ENCODE data around the gene E2F3.

E2F3 gene

GRCh38 chr6:20393297-20393696 is 8.4 kb upstream of the E2F3 start:
- no peak for TF ChIP-seq TOX (CRISPR knock-in tag; IDR thresholded peaks at IDR 0.05; ENCODE audit: borderline replicate concordance)
- no peak for TF ChIP-seq SNAI2 (CRISPR knock-in tag; IDR thresholded peaks at IDR 0.05)
- TF ChIP-seq ZNF8 (CRISPR knock-in tag; IDR thresholded peaks at IDR 0.05) = no peak
- no peak for TF ChIP-seq PPARA (CRISPR knock-in tag; IDR thresholded peaks at IDR 0.05; ENCODE audit: borderline replicate concordance)
- TF ChIP-seq, protein P1, sequence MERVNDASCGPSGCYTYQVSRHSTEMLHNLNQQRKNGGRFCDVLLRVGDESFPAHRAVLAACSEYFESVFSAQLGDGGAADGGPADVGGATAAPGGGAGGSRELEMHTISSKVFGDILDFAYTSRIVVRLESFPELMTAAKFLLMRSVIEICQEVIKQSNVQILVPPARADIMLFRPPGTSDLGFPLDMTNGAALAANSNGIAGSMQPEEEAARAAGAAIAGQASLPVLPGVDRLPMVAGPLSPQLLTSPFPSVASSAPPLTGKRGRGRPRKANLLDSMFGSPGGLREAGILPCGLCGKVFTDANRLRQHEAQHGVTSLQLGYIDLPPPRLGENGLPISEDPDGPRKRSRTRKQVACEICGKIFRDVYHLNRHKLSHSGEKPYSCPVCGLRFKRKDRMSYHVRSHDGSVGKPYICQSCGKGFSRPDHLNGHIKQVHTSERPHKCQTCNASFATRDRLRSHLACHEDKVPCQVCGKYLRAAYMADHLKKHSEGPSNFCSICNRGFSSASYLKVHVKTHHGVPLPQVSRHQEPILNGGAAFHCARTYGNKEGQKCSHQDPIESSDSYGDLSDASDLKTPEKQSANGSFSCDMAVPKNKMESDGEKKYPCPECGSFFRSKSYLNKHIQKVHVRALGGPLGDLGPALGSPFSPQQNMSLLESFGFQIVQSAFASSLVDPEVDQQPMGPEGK (CRISPR knock-in tag; IDR thresholded peaks at IDR 0.05; ENCODE audit: borderline replicate concordance) = no peak
- no peak for TF ChIP-seq RARB (CRISPR knock-in tag; IDR thresholded peaks at IDR 0.05)
- TF ChIP-seq, protein P2, sequence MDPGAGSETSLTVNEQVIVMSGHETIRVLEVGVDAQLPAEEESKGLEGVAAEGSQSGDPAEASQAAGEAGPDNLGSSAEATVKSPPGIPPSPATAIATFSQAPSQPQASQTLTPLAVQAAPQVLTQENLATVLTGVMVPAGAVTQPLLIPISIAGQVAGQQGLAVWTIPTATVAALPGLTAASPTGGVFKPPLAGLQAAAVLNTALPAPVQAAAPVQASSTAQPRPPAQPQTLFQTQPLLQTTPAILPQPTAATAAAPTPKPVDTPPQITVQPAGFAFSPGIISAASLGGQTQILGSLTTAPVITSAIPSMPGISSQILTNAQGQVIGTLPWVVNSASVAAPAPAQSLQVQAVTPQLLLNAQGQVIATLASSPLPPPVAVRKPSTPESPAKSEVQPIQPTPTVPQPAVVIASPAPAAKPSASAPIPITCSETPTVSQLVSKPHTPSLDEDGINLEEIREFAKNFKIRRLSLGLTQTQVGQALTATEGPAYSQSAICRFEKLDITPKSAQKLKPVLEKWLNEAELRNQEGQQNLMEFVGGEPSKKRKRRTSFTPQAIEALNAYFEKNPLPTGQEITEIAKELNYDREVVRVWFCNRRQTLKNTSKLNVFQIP (CRISPR knock-in tag; IDR thresholded peaks at IDR 0.05; ENCODE audit: borderline replicate concordance, low read depth) = no peak
- no peak for ATAC-seq

DNA sequence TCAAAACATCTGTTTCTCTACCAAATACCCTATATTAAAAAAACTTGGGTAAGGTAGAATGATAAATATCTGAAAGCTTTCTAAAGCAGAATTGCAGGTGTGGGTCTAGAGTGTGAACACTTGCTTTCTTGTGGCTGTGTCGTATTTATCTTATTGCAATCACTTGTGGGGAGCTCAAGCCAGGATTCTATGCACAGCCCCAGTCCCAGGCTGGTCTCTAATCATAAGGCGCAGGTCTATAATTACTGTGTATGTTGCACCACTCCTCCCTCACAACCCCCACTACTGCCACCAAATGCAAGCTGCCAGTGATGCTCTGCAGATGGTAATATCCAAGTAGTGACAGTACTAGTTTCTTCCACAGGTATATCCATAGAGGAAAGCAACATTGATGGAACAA is 2.2 kb upstream of the E2F3 start:
- TF ChIP-seq SNAI2 (CRISPR knock-in tag; IDR thresholded peaks at IDR 0.05) (no peak), RARB (CRISPR knock-in tag; IDR thresholded peaks at IDR 0.05) (no peak), CREB5 (CRISPR knock-in tag; IDR thresholded peaks at IDR 0.05; ENCODE audit: low read depth) (no peak), OSR1 (CRISPR knock-in tag; IDR thresholded peaks at IDR 0.05) (no peak), TOX (CRISPR knock-in tag; IDR thresholded peaks at IDR 0.05; ENCODE audit: borderline replicate concordance) (no peak)
- no peak for ATAC-seq

DNA sequence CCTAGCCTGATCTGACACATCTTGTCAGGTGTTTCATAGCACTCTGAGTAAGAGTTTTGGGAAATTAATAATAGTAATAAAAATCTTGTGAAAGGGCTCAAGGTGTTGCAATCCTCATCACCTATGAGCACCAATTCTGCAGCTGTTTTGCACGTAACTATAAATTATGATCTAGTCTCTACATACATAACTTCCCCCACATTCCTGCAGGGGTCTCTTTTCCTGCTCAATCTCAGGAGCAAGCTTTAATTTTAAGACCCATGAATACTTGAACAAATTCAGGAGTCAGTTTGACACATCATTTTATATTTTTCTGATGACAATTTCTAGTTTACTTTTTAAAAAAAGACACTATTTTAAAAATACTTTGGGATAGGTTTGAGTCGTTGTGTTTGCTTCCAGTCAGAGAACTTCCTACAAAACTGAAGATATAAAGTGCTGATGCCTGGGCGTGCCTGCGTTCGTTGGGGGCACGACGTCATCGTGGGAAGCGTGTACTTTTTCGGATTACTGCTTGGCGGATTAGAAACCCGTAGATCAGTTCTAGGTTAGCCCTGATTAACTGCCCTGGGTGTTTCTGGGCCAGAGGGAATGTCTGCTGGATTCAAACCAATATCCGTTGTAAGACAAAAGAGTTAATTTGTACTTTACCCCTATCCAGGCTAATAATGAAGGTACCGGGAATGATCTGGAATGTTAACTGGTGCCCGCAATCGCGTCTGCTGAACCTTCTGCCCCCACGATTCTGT is 1.0 kb upstream of the E2F3 start:
- TF ChIP-seq ZNF70 (CRISPR knock-in tag; IDR thresholded peaks at IDR 0.05) = no peak
- no peak for TF ChIP-seq ISL1 (CRISPR knock-in tag; IDR thresholded peaks at IDR 0.05)
- TF ChIP-seq TCF4 (CRISPR knock-in tag; IDR thresholded peaks at IDR 0.05; ENCODE audit: borderline replicate concordance) = no peak
- TF ChIP-seq SNAI2 (CRISPR knock-in tag; IDR thresholded peaks at IDR 0.05) = no peak
- no peak for TF ChIP-seq RARB (CRISPR knock-in tag; IDR thresholded peaks at IDR 0.05)
- no peak for TF ChIP-seq CREB5 (CRISPR knock-in tag; IDR thresholded peaks at IDR 0.05; ENCODE audit: low read depth)
- TF ChIP-seq, protein P1 (CRISPR knock-in tag; IDR thresholded peaks at IDR 0.05; ENCODE audit: borderline replicate concordance) = no peak
- no peak for TF ChIP-seq ZFP30 (CRISPR knock-in tag; IDR thresholded peaks at IDR 0.05)
- no peak for TF ChIP-seq ZFP3 (CRISPR knock-in tag; IDR thresholded peaks at IDR 0.05)
- no peak for ATAC-seq

- TF ChIP-seq PPARA (CRISPR knock-in tag; IDR thresholded peaks at IDR 0.05; ENCODE audit: borderline replicate concordance) = no peak
- TF ChIP-seq CREB5 (CRISPR knock-in tag; IDR thresholded peaks at IDR 0.05; ENCODE audit: low read depth) = no peak
- ATAC-seq = no peak
Measured at GRCh38 chr6:20402092-20402341, 338 bp downstream of the E2F3 start.
